GM15510 (cell line): ENCODE results near the gene NLK.

Source experiments
- POLR2A ChIP-seq: IDR thresholded peaks from 3 replicates; pipeline ENCODE4 v1.6.1; 2011; ENCODE audit warnings: borderline replicate concordance; ENCODE audit not compliant: insufficient read length; ENCODE audit errors: extremely low read depth

NLK gene

DNA sequence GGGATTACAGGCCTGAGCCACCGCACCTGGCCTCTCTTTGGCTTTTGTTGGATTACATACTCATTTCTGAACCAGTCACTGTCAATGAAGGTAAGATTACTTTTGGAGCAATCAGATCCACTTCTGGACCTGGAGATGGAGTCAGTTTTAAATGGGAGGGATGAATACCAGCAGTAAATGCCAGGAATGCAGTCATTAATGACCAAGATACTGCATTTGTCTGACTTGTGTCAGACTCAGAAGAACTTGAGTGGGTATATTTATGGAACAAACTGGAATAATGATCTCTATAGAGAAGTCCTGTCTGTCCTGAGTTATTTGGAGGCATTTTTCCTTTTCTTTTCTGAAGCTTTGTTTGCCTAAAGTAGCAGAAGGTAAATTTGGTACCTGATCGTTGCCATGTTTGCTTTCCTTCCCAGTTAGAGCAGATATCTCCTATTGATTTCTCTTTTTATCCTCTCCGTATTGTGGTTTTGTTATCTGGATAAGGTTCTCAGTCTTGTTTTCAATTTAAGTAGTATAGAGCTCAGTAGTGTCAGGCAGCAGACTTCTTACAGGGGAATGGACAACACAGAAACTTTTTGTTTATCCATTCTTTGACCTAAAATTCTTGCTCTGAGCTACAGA is 10.7 kb downstream of the NLK start:
- TF ChIP-seq POLR2A: no peak

DNA sequence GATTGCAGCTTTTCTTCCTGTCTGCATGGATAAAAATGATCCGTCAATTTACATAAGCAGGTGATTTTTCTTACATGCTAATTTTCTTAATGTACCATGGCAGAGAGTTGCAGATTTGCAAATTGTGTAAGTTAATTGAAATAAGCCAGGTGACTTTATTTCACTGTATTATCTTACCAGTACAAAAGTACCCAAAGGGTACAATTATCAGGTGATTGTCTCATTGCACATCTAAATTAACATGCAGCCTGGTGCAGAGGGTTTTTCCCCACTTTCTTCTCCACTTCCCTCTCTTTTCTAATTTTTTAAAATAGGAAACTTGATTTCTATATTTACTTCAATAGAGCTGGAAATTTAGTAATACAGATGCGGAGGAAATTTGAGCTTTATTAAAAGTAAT is 11.2 kb downstream of the NLK start:
- no peak for TF ChIP-seq POLR2A

DNA sequence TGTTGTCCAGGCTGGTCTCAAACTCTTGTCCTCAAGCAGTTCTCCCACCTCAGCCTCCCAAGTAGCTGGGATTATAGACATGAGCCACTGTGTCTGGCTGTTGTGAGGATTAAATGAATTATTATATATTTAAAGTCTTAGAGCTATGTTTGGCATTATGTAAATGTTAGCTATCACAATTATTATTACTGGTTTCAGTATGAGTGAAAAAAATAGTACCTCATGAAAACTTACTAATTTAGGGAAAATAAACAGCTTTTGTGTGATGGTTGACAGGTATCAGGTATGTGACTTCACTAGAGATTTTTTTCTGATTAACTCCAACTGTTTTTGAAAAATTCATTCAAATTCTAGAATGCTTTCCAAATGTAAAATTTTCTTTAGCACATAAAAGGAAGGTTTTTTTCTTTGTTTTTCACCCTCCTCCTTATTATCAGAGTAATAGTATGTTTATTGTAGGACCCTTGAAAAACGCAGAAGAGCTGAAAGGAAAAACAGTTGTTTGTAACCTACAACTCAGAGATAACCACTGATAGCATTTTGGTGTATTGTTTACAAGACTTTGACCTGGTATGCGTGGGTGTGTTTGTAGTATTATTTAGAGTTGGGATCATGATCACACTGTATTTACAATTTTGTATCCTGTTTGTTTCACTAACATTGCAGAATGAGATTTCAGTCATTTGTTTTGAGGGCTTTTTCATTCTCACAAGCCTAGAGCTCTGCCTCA is 13.2 kb downstream of the NLK start:
- TF ChIP-seq POLR2A: no peak

DNA sequence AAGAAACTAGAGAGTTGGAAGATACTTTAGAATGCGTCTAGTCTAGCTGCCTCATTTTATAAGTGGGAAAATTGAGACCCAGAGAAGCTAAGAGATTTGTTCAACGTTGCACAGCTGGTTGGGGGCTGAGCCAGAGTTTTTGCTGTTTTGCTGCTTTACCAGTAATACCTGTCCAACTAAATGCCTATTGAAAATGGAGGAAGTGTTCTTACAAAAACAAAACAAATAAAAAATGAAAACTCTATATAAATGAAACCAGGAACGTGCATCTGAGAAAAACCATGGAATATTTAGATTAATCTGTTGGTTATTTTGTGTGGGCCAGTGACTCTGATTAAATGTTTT is 13.8 kb downstream of the NLK start:
- TF ChIP-seq POLR2A: no peak

DNA sequence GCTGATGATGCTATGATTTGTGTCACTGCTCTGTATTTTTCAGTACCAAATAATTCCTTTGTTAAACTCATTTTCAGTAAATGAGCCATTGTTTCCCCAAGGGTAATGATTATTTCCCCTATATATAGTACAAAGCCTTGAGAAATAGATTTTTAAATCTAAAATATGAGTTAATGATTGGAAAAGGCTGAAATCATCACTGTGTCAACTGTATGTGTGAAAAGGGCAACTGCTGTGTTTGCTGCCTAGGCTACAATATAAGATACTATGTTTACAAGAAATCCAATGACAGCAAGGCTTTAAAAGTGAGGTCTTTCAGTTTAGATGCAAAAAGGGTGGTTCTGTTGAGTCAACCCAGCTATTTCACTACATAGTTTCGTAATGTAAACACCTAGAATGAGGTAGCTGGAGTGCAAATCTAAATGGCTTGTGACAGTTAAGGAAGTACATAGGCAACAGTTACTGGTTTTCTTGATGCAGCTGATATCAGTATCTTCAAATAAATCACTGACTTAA is 15.3 kb downstream of the NLK start:
- no peak for TF ChIP-seq POLR2A

DNA sequence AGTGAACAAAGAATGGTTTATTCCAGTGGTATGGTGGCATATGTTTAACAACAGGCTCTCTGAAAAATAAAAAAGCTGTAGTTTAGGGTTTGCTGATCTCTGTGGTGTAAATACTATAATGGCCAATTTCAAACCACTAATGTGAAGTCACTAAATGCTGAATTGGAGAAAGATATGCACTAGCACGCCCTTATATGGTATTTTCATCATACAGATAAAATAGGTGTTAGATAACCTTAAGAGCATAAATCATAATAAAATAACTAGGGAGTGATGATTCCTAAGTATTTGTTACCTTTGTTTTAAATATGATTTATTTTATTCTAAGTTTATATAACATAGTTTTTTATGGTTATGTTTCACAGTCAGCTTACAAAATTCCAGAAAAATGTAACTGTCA is 17.2 kb downstream of the NLK start:
- no peak for TF ChIP-seq POLR2A

DNA sequence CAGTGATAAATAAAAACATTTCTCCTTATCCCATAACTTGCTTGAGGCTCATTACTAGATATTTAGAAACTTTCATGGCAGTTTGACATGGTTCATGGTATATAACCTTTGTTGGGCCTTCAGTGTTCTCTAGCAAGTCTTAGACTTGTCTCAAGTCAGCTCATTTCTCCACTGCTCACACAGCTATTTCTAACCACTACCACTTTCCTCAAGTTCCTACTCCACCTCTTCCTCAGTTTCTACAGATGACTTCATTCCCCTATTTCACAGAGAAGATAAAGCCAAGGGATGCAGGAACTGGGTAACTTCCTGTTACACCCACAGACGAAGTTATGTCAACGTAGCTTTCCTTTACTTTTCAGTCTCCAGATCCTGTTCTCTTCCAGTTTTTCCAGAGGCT is 23.2 kb downstream of the NLK start:
- no peak for TF ChIP-seq POLR2A

DNA sequence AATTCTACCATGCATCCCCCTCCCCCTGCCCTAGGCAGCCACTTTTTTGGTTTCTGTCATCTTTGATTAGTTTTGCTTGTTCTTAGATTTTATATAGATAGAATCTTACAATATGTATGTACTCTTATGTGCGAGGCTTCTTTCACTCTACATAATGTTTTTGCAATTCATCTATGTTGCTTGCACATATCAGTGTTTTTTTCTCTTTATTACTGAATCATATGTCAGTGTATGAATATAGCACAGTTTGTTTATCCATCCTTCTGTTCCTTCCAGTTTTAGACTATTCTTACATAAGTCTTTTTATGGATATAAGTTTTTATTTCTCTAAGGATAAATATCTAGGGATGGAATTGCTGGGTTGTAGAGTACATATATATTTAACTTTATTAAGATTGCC is 26.6 kb downstream of the NLK start:
- no peak for TF ChIP-seq POLR2A

DNA sequence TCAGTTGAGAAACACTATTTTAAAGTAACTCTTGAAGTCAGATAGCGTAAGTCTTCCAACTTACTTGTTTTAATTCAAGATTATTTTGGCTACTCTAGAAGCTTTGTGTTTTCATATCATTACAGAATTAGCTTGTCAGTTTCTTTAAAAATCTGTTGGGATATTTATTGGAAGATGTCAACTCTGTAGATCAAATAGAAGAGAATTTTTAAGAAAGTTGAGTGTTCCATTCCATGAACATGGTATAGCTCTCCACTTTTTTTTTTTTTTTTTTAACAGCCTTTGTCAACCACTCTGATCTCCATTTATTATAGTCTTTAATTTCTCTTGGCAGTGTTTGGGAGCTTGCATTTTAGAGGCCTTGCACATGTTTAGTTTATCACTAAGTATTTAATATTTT is 28.7 kb downstream of the NLK start:
- TF ChIP-seq POLR2A: no peak

DNA sequence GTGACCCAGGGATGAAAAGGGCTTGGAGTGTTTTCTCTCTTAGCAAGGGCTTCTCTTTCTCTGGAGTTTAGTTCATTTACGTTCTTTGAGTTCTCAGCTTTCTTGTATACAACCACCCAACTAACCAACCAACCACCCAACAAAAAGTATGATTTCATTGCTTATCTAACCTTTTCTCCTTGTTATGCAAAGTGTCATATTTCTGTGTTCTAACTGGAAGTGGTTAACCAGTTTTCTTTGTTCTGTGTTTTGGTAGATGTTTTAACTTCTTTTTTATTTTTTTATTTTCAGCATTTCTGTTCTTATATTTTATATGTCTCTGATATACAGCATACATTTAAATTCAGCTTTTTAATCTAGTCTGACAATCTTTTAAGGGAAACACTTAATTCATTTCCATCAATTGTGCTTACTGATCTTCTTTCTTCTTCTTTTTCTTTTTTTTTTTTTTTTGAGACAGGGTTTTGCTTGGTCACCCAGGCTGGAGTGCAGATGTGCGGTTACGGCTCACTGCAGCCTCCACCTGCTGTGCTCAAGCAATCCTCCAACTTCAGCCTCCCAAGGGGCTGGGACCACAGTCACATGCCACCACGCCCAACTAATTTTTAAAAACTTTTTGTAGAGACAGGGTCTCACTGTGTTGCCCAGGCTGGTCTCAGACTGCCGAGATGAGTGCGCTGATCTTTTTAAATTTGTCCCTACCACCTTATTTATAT is 29.6 kb downstream of the NLK start:
- no peak for TF ChIP-seq POLR2A

DNA sequence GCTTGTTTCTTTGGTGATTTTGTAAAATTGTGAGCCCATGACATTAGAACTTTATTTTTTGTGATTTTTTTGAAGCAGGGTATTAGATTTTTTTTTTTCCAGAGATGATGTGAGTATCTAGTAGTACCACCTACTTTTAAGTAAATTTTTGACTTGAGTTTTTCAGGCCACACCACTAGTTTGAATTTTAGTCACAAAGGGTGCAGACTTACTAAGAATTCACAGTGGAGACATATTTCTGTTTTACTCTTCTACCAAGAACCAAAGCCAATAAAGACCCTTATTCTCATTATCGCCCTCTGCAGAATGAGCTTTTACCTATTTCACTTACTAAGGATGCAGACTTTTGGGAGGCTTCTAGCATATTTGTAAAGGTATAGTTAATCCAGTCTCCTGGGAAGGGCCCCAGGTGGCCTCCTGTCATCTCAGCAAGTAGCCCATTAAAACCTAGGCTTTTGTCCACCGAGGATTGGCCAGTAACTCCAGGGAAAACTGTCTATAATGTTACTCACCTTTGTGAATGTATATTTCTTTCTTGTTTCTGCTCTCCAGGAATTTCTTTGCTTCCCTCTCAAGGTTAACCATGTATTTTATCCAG is 30.6 kb downstream of the NLK start:
- no peak for TF ChIP-seq POLR2A

DNA sequence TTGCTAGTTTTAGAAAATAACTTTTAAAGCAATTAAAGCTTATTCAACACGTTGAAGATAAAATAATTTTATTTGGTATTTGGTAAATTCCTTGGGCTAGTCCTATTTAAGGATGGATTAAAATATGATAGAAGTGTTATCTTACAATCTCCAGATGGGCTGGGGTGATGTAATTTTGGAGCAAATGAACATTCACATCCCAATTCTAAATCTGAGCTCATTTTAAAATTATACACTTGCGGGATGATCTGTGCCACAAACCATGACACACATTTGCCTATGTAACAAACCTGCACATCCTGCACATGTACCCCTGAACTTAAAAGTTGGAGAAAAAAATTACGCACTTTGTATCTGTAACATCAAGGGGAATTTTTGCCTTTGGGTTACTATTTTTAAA is 31.5 kb downstream of the NLK start:
- TF ChIP-seq POLR2A: no peak

DNA sequence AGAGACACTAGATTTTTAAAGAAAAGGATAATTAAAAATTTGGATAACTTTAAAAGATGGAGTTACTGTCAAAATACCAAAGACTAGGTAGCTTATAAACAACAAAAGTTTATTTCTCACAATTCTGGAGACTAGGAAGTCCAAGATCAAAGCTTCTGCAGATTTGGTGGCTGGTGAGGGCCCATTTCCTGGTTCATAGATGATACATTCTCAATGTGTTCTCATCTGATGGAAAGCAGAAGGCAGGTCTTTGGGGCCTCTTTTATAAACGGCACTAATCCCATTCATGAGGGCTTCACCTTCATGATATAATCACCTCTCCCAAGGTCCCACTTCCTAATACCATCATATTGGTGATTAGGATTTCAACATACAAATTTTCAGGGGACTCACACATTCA is 33.7 kb downstream of the NLK start:
- TF ChIP-seq POLR2A: no peak

DNA sequence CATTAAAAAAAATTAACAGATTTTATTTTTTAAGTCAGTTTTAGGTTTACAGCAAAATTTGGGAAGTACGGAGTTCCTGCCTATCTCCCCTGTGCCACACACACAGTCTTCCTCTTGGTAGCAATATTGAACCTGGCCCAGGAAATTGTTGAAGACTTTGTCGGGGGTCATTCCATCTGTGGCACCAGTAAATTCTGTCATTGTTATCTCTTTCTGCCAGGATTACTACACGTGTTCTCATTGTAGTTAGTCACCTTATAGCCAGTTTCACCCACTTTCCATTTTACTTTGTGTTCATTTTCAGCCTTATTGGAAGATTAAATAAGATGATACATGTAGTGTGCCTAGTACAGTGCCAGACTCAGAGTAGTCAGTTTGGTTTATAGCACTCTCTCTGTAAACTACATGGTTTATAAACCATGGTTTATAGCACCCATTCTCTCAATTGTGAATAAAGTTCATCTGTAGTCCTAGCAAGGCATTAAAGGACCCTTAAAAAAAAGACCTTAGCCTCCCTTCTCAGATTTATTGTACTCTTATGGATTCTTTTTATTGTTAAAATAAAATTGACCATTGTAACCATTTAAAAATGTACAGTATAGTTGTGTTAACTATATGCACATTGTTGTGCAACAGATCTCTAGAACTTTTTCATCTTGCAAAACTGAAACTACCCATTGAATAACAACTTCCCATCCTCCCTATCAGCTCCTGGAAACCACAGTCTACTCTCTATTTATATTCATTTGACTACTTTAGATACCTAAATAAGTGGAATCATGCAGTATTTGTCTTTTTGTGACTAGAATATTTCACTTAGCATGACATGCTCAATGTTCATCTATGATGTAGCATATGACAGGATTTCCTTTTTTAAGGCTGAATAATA is 36.1 kb downstream of the NLK start:
- no peak for TF ChIP-seq POLR2A

DNA sequence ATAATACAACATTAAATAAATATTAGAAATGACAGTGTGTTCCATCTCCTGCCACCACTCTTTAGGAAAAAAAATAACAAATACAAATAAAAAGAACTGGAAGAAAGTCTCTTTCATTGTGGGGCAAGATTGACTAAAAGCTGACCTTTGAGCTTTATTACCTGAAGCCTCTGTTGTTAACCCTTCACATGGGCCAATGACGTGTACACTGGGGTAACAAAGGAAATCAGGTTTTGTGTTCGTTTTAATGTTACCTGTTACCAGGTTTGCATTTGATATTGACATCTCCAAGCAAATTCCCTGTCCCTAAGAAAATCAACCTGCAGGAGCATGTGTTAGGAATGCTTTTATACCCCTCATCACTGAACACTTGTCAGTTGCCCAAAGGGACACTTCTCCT is 39.0 kb downstream of the NLK start:
- no peak for TF ChIP-seq POLR2A

DNA sequence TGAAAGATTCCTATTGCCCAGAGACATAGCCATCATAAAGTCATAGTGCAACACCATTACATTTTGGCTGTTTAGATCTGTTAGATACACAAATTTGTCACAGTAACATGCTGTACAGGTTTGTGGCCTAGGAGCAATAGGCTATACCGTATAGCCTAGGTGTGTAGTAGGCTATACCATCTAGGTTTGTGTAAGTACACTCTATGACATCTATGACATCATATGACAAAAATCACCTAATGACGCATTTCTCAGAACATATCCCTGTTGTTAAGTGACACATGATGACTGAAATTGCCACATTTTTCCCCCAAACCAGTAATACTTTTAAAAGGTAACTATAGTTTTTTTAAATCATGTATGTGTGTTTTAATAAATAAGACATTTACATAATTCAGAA is 43.3 kb downstream of the NLK start:
- TF ChIP-seq POLR2A: no peak

DNA sequence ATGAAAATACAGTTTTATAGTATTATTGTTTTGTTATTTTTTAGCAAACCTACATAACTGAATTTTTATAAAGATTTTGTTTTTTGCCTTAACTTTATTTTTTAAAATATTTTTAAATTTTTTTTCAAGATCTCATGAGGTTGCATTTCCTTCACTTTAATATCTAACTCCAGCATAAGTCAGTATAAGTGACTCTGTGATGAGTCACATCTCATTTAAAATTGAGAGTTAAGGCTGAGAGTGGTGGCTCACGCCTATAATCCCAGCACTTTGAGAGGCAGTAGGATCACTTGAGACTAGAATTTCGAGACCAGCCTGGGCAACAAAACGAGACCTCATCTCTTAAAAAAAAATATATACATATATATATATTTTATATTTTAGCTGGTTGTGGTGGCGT is 44.0 kb downstream of the NLK start:
- TF ChIP-seq POLR2A: no peak
